Measurements from ENCODE around the gene MUC4.
"Not testable (repeated sequence)": the region's sequence is repeated elsewhere in the genome, so short reads cannot be mapped to it uniquely, and the experiment has no call there.

Gene MUC4

GRCh38 chr3:195825857-195826804 is 14.4 kb upstream of the MUC4 start:
- Histone ChIP-seq H3K4me2 (ENCODE audit: low read length) (no peak overlapping the region), H3K9me2 (replicated peaks; ENCODE audit: control insufficient read depth, low read length) (no peaks in the 10 kb centered on the region), H3K27ac (ENCODE audit: low read depth, low read length) (no peak overlapping the region), H4K20me1 (ENCODE audit: control insufficient read depth, insufficient read depth, low read depth, low read length) (no peaks in the 10 kb centered on the region), H3K36me3 (ENCODE audit: control insufficient read depth, low read length) (no peaks in the 10 kb centered on the region), H3K4me1 (ENCODE audit: control insufficient read depth, low read length) (no peaks in the 10 kb centered on the region), H3F3A (ENCODE audit: control insufficient read depth, insufficient read depth) (no peaks in the 10 kb centered on the region), H3K9me3 (ENCODE audit: control insufficient read depth, insufficient read depth, low read length) (no peaks in the 10 kb centered on the region), H3K79me2 (ENCODE audit: control insufficient read depth, low read length) (no peaks in the 10 kb centered on the region), H3K4me3 (ENCODE audit: low read length) (no peak overlapping the region), H3K27me3 (ENCODE audit: control insufficient read depth, low read length) (no peaks in the 10 kb centered on the region)
- TF ChIP-seq CTCF (IDR thresholded peaks at IDR 0.05; ENCODE audit: low read depth, low read length, poor library complexity, severe bottlenecking): no peak
- TF ChIP-seq EZH2phosphoT487 (IDR thresholded peaks at IDR 0.05; ENCODE audit: borderline replicate concordance, low read length): no peak

GRCh38 chr3:195825191-195825588 is 13.5 kb upstream of the MUC4 start:
- H3K79me2 ChIP-seq (ENCODE audit: control insufficient read depth, low read length): no peaks in the 10 kb centered on the region
- no peak overlapping the region for H3K4me3 ChIP-seq (ENCODE audit: low read length)
- TF ChIP-seq EZH2phosphoT487 (IDR thresholded peaks at IDR 0.05; ENCODE audit: borderline replicate concordance, low read length) (no peak), CTCF (IDR thresholded peaks at IDR 0.05; ENCODE audit: low read depth, low read length, poor library complexity, severe bottlenecking) (no peak)
- no peak overlapping the region for H3K27ac ChIP-seq (ENCODE audit: low read depth, low read length)
- H3K4me1 ChIP-seq (ENCODE audit: control insufficient read depth, low read length): no peaks in the 10 kb centered on the region
- no peaks in the 10 kb centered on the region for H3K9me2 ChIP-seq (replicated peaks; ENCODE audit: control insufficient read depth, low read length)
- H3K4me2 ChIP-seq (ENCODE audit: low read length): no peak overlapping the region
- no peaks in the 10 kb centered on the region for H3K27me3 ChIP-seq (ENCODE audit: control insufficient read depth, low read length)
- H3K9me3 ChIP-seq (ENCODE audit: control insufficient read depth, insufficient read depth, low read length): no peaks in the 10 kb centered on the region
- H4K20me1 ChIP-seq (ENCODE audit: control insufficient read depth, insufficient read depth, low read depth, low read length): no peaks in the 10 kb centered on the region
- H3F3A ChIP-seq (ENCODE audit: control insufficient read depth, insufficient read depth): no peaks in the 10 kb centered on the region
- H3K36me3 ChIP-seq (ENCODE audit: control insufficient read depth, low read length): no peaks in the 10 kb centered on the region

GRCh38 chr3:195824425-195825190 is 12.9 kb upstream of the MUC4 start:
- H3K27me3 ChIP-seq (ENCODE audit: control insufficient read depth, low read length); H3K36me3 ChIP-seq (ENCODE audit: control insufficient read depth, low read length); H3K9me2 ChIP-seq (replicated peaks; ENCODE audit: control insufficient read depth, low read length); H3K79me2 ChIP-seq (ENCODE audit: control insufficient read depth, low read length); H3K27ac ChIP-seq (ENCODE audit: low read depth, low read length); H3K4me1 ChIP-seq (ENCODE audit: control insufficient read depth, low read length); H4K20me1 ChIP-seq (ENCODE audit: control insufficient read depth, insufficient read depth, low read depth, low read length); H3K9me3 ChIP-seq (ENCODE audit: control insufficient read depth, insufficient read depth, low read length); H3K4me2 ChIP-seq (ENCODE audit: low read length); H3K4me3 ChIP-seq (ENCODE audit: low read length); H3F3A ChIP-seq (ENCODE audit: control insufficient read depth, insufficient read depth): not testable (repeated sequence)

- Histone ChIP-seq H3K4me2 (ENCODE audit: low read length) (no peak overlapping the region), H3K79me2 (ENCODE audit: control insufficient read depth, low read length) (no peaks in the 10 kb centered on the region), H3K36me3 (ENCODE audit: control insufficient read depth, low read length) (no peaks in the 10 kb centered on the region), H3K4me3 (ENCODE audit: low read length) (no peak overlapping the region), H3F3A (ENCODE audit: control insufficient read depth, insufficient read depth) (no peaks in the 10 kb centered on the region), H3K9me3 (ENCODE audit: control insufficient read depth, insufficient read depth, low read length) (no peaks in the 10 kb centered on the region), H3K27ac (ENCODE audit: low read depth, low read length) (no peak overlapping the region), H3K9me2 (replicated peaks; ENCODE audit: control insufficient read depth, low read length) (no peaks in the 10 kb centered on the region), H3K27me3 (ENCODE audit: control insufficient read depth, low read length) (no peaks in the 10 kb centered on the region), H3K4me1 (ENCODE audit: control insufficient read depth, low read length) (no peaks in the 10 kb centered on the region), H4K20me1 (ENCODE audit: control insufficient read depth, insufficient read depth, low read depth, low read length) (no peaks in the 10 kb centered on the region)
- TF ChIP-seq EZH2phosphoT487 (IDR thresholded peaks at IDR 0.05; ENCODE audit: borderline replicate concordance, low read length): no peak
- TF ChIP-seq CTCF (IDR thresholded peaks at IDR 0.05; ENCODE audit: low read depth, low read length, poor library complexity, severe bottlenecking): no peak
These were observed 12.3 kb upstream of the MUC4 start for GRCh38 chr3:195823999-195824398.
